ENCODE data around the gene RASL12. TPM values are rescaled to one million over a fixed set of nuclear protein-coding genes. Genes with fewer than 3 reads are reported as not detected.

RASL12 gene
- total RNA-seq, 2 donors from 2014 or later, result 56.3 to 124 TPM

DNA sequence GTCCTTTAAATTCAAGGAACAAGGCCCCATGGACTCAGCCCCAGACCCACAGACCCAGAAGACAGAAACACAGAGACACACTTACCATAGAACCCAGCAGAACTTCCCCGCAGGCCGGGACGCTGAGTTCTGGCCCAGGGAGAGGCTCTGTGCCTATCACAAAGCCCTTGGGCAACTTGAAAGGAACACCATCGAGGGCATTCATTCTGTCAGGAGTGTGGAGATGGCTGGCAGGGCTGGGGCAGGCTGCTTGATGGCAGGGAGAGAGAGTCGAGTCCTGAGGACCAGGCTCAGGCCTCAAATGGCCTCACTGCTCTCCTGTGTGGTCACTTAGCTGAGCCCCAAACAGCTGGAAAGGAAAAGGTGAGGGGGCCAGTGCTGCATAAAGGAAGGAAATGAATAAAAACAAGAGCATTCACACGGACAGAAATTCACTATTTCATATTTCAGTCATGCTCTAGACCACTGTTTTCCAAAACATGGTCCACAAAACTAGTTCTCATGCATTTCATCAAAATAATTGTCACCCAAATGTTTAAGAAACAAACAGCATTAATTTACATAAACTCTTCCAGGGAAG, 38.3 kb upstream of the RASL12 start:
- Histone ChIP-seq H3K36me3 (no peaks in the 10 kb centered on the region), H3K27me3 (replicated peaks; ENCODE audit: insufficient read depth) (no peaks in the 10 kb centered on the region), H3K4me1 (replicated peaks) (no peaks in the 10 kb centered on the region), H3K27ac (no peak overlapping the region), H3K4me3 (no peak overlapping the region), H3K9me3 (no peaks in the 10 kb centered on the region)
- no peak for DNase-seq (ENCODE audit: low spot score)
- intact Hi-C loops (cut with DNase I), result no loop called here
- 85% methylated on average over 6 of the region's 6 CpGs for WGBS
- TF ChIP-seq, protein P1, sequence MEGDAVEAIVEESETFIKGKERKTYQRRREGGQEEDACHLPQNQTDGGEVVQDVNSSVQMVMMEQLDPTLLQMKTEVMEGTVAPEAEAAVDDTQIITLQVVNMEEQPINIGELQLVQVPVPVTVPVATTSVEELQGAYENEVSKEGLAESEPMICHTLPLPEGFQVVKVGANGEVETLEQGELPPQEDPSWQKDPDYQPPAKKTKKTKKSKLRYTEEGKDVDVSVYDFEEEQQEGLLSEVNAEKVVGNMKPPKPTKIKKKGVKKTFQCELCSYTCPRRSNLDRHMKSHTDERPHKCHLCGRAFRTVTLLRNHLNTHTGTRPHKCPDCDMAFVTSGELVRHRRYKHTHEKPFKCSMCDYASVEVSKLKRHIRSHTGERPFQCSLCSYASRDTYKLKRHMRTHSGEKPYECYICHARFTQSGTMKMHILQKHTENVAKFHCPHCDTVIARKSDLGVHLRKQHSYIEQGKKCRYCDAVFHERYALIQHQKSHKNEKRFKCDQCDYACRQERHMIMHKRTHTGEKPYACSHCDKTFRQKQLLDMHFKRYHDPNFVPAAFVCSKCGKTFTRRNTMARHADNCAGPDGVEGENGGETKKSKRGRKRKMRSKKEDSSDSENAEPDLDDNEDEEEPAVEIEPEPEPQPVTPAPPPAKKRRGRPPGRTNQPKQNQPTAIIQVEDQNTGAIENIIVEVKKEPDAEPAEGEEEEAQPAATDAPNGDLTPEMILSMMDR (IDR thresholded peaks at IDR 0.05), result no peak
- no peak for TF ChIP-seq POLR2A (IDR thresholded peaks at IDR 0.05)
- no peak for TF ChIP-seq POLR2AphosphoS5 (IDR thresholded peaks at IDR 0.05)

DNA sequence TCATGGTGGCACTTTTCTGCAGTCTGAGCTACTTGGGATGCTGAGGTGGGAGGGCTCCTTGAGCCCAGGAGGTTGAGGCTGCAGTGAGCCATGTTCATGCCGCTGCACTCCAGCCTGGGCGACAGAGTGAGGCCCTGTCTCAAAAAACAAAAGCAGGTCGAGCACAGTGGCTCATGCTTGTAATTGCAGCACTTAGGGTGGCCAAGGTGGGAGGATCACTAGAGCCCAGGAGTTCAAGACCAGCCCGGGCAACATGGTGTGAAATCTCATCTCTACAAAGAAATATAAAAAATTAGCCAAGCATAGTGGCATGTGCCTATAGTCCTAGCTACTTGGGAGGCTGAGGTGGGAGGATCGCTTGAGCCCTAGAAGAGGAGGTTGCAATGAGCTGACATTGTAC, 37.2 kb upstream of the RASL12 start:
- Histone ChIP-seq H3K4me3 (no peak overlapping the region), H3K9me3 (no peaks in the 10 kb centered on the region), H3K36me3 (no peaks in the 10 kb centered on the region), H3K27ac (no peak overlapping the region), H3K4me1 (replicated peaks) (no peaks in the 10 kb centered on the region), H3K27me3 (replicated peaks; ENCODE audit: insufficient read depth) (no peaks in the 10 kb centered on the region)
- 82% methylated on average over 5 of the region's 5 CpGs for WGBS
- TF ChIP-seq, protein P1 (IDR thresholded peaks at IDR 0.05), result no peak
- TF ChIP-seq POLR2AphosphoS5 (IDR thresholded peaks at IDR 0.05) (no peak), POLR2A (IDR thresholded peaks at IDR 0.05) (no peak)
- DNase-seq (ENCODE audit: low spot score), result no peak
- intact Hi-C loops (cut with DNase I), result no loop called here

DNA sequence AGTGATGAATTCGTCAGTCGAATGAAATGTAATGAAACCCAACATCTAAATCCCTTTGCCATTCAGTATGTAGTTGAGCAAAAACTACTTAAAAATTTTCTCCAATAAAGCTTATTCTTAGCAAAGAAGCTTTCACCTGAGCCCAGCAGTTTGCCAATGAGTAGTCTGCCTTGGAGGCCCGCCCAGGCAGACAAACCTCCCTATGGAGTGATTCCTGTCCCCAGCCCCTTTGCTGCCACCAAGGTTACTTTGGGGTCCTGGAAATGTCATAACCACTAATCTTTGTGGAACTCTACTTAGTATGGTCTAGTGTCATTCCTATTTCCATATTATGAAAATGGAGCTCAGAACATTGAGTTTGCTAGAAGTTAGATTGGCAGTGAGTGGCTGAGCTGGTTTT, 35.1 kb upstream of the RASL12 start:
- Histone ChIP-seq H3K27me3 (replicated peaks; ENCODE audit: insufficient read depth) (no peaks in the 10 kb centered on the region), H3K4me3 (no peak overlapping the region), H3K9me3 (no peaks in the 10 kb centered on the region), H3K4me1 (replicated peaks) (no peaks in the 10 kb centered on the region), H3K36me3 (no peaks in the 10 kb centered on the region), H3K27ac (no peak overlapping the region)
- DNase-seq (ENCODE audit: low spot score), result no peak
- intact Hi-C loops (cut with DNase I), result no loop called here
- 95% methylated on average over 3 of the region's 3 CpGs for WGBS
- TF ChIP-seq, protein P1 (IDR thresholded peaks at IDR 0.05), result no peak
- no peak for TF ChIP-seq POLR2A (IDR thresholded peaks at IDR 0.05)
- no peak for TF ChIP-seq POLR2AphosphoS5 (IDR thresholded peaks at IDR 0.05)

DNA sequence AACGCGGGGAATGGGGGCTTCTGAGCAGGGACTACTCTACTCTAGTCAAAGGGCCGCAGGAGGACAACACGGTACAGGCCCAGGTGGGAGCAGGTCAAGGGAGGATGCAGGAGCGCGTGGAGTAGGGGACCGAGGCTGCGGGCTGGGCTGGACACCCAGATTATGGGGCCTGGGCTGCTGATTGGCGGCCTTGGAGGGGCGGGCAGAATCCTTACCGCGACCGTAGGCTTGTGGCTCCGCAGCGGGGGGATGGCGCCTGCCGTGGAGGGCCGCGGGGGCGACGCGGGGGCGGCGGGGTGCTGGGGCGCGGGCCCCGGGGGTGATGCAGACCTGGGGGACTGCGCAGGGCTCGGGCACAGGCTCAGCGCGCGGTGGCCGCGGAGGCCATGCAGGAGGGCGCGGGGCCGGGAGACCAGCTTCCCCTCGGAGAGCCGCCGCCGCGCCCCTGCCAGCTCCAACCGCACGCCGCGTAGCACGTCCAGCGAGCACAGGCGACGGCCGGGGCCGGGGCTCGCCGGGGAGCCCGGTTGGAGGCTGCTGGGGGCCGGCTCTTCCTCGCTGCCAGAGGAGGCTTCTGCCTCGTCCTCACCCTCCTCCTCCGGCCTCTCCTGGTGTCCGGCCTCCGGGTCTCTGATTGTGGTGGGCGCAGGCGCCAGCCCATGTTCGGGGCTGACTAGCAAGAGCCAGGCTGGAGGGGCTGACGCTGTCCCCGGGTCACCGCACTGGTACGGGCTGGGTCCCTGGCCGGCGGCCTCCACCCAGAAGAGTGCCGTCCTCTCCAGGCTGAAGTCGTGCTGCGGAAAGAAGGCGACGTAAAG, 34.3 kb upstream of the RASL12 start:
- TF ChIP-seq POLR2A (IDR thresholded peaks at IDR 0.05) (no peak), POLR2AphosphoS5 (IDR thresholded peaks at IDR 0.05) (no peak)
- TF ChIP-seq, protein P1 (IDR thresholded peaks at IDR 0.05), result no peak
- intact Hi-C loops (cut with DNase I), result no loop called here
- no peaks in the 10 kb centered on the region for H3K36me3 ChIP-seq
- no peaks in the 10 kb centered on the region for H3K4me1 ChIP-seq (replicated peaks)
- H3K4me3 ChIP-seq, result no peak overlapping the region
- no peak for DNase-seq (ENCODE audit: low spot score)
- 76% methylated on average over 67 of the region's 75 CpGs for WGBS
- no peaks in the 10 kb centered on the region for H3K9me3 ChIP-seq
- peak overlapping the region in 1 of 2 donors; percentile 54 for H3K27ac ChIP-seq
- H3K27me3 ChIP-seq (replicated peaks; ENCODE audit: insufficient read depth), result no peaks in the 10 kb centered on the region

Measured in prostate gland (tissue), 2 donors.